Colonic mucosa (tissue), 4 donors: Measurements from ENCODE around the gene MIP. TPM values are rescaled to one million over a fixed set of nuclear protein-coding genes. Genes with fewer than 3 reads are reported as not detected.
"Not testable (repeated sequence)": the region's sequence is repeated elsewhere in the genome, so short reads cannot be mapped to it uniquely, and the experiment has no call there.

Experiments
- DNase-seq: peaks from one replicate; pipeline ENCODE4 v3.0.0-alpha.2; 2020
- H3K27ac ChIP-seq: fragments of 200-600 bp; one replicate; pipeline ENCODE4 v1.8.0; 2021
- H3K27me3 ChIP-seq: fragments of 200-600 bp; one replicate; pipeline ENCODE4 v1.8.0; 2021
- H3K36me3 ChIP-seq: fragments of 200-600 bp; one replicate; pipeline ENCODE4 v1.8.0; 2021
- H3K4me1 ChIP-seq: fragments of 200-600 bp; one replicate; pipeline ENCODE4 v1.8.0; 2021; ENCODE audit warnings: mild to moderate bottlenecking
- H3K4me3 ChIP-seq: fragments of 200-600 bp; one replicate; pipeline ENCODE4 v1.8.0; 2021
- H3K9ac ChIP-seq, 2 donors: one replicate each; pipeline ENCODE4 v1.7.0; 2013; ENCODE audit warnings: control low read depth in 2 of 2, low read depth in 2 of 2, low read length in 2 of 2
- H3K9me3 ChIP-seq: fragments of 200-600 bp; one replicate; pipeline ENCODE4 v1.8.0; 2021
- intact Hi-C: fragments of 100-400 bp; cut with DNase I; formaldehyde crosslinking; loops from one replicate; pipeline ENCODE4 v1.14.1; 2022
- total RNA-seq, 2 donors: library from RNA; stranded (reverse); fragmentation: NEBNext Ultra II Directional in 1 of 2; extraction: Animal tissue kit (Norgen Biotek cat#: 25700) in 1 of 2; gene quantifications; one replicate each; pipeline ENCODE4 v1.2.1, GENCODE V29; 2021
- TF ChIP-seq, protein P1 (sequence below): fragments of 200-600 bp; IDR thresholded peaks from one replicate; pipeline ENCODE4 v1.8.0; 2022; ENCODE audit warnings: antibody characterized with exemption, mild to moderate bottlenecking
- donor health status: healthy.
- donor health status: DM: no; HTN: no; CAD: no.
- donor health status: DM: no; HTN: no; CAD: no.

The MIP gene
- total RNA-seq, 2 donors from 2014 or later, result not detected

GRCh38 chr12:56411781-56412639 is 42.4 kb downstream of the MIP start:
- no peaks in the 10 kb centered on the region for H3K9me3 ChIP-seq
- no peak for DNase-seq
- TF ChIP-seq, protein P1, sequence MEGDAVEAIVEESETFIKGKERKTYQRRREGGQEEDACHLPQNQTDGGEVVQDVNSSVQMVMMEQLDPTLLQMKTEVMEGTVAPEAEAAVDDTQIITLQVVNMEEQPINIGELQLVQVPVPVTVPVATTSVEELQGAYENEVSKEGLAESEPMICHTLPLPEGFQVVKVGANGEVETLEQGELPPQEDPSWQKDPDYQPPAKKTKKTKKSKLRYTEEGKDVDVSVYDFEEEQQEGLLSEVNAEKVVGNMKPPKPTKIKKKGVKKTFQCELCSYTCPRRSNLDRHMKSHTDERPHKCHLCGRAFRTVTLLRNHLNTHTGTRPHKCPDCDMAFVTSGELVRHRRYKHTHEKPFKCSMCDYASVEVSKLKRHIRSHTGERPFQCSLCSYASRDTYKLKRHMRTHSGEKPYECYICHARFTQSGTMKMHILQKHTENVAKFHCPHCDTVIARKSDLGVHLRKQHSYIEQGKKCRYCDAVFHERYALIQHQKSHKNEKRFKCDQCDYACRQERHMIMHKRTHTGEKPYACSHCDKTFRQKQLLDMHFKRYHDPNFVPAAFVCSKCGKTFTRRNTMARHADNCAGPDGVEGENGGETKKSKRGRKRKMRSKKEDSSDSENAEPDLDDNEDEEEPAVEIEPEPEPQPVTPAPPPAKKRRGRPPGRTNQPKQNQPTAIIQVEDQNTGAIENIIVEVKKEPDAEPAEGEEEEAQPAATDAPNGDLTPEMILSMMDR, result no peak

GRCh38 chr12:56410768-56411167 is 43.7 kb downstream of the MIP start:
- Histone ChIP-seq H3K27ac (no peak overlapping the region), H3K9ac (no peak overlapping the region), H3K9me3 (no peaks in the 10 kb centered on the region), H3K4me3 (no peak overlapping the region), H3K27me3 (no peaks in the 10 kb centered on the region), H3K36me3 (no peaks in the 10 kb centered on the region), H3K4me1 (no peaks in the 10 kb centered on the region)
- intact Hi-C loops, result no loop called here
- TF ChIP-seq, protein P1, result no peak
- DNase-seq, result no peak

More at GRCh38 chr12:56411781-56412639, 42.4 kb downstream of the MIP start:
- H3K4me1 ChIP-seq, result no peaks in the 10 kb centered on the region
- no peaks in the 10 kb centered on the region for H3K36me3 ChIP-seq
- intact Hi-C loops, result no loop called here
- no peaks in the 10 kb centered on the region for H3K27me3 ChIP-seq
- H3K4me3 ChIP-seq, result no peak overlapping the region
- H3K9ac ChIP-seq, result no peak overlapping the region
- no peak overlapping the region for H3K27ac ChIP-seq

DNA sequence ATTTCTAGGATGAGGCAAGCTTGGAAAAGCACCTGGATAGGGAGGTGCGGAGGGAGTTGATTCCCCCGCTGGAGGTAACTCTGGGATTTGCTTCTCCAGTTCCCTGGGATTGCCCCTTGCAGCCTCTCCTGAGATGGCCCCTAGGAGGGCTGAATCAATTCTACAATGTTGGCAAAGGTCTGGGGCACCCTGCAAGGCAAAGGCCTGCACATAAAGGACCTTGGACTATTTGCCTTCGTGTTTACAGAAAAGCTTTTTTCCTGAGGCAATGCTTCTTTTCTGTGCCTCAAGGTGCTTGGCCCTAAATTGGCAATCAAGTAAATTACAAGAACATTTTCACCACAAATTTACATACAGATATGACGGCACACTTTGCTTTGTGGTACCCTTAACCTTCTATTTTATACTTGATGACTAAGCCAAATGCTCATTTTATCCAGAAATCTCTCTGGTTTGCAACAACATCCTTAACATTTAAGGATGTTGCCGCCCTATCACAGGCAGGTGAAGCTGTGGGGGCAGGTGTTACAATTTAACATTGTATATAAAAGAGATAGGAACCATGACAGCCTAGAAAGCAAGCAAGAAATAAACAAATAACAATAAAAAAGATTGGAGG is 45.5 kb downstream of the MIP start:
- TF ChIP-seq, protein P1, result no peak
- H3K4me1 ChIP-seq, result no peaks in the 10 kb centered on the region
- no peak overlapping the region for H3K9ac ChIP-seq
- no peak for DNase-seq
- no peaks in the 10 kb centered on the region for H3K9me3 ChIP-seq
- H3K4me3 ChIP-seq, result no peak overlapping the region
- intact Hi-C loops, result no loop called here
- H3K27ac ChIP-seq, result no peak overlapping the region
- no peaks in the 10 kb centered on the region for H3K36me3 ChIP-seq
- H3K27me3 ChIP-seq, result no peaks in the 10 kb centered on the region

DNA sequence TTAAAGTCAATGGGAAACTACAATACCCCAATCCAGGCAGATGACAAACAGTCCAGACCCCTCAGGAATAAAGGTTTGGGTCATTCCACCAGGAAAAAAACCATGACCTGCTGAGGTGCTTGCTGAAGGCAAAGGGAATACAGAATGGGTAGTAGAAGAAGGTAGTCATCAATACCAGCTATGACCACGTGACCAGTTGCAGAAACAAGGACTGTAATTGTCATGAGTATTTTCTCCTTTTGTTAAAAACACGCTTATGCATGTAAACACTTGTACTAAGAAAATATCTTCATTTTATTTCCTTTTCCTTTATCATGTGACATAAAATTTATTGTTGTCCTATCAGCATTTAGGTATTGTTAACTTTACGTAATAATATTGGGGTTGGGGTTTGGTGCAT is 50.2 kb downstream of the MIP start:
- H3K4me3 ChIP-seq, H3K27ac ChIP-seq, intact Hi-C loops, H3K27me3 ChIP-seq, H3K9me3 ChIP-seq, H3K9ac ChIP-seq, DNase-seq, H3K4me1 ChIP-seq, H3K36me3 ChIP-seq: not testable (repeated sequence)

- H3K4me3 ChIP-seq, H3K4me1 ChIP-seq, H3K9me3 ChIP-seq, H3K9ac ChIP-seq, H3K27me3 ChIP-seq, DNase-seq, H3K27ac ChIP-seq, H3K36me3 ChIP-seq, intact Hi-C loops: not testable (repeated sequence)
Observed at GRCh38 chr12:56401612-56402011, 52.8 kb downstream of the MIP start.

- H3K4me1 ChIP-seq, H3K27ac ChIP-seq, DNase-seq, H3K4me3 ChIP-seq, intact Hi-C loops, H3K36me3 ChIP-seq, H3K27me3 ChIP-seq, H3K9me3 ChIP-seq, H3K9ac ChIP-seq: not testable (repeated sequence)
Observed at GRCh38 chr12:56401125-56401524, 53.3 kb downstream of the MIP start.

Other genes starting within 250 kb of the MIP start
- 10 to 100 TPM; 29.0 to 36.0 TPM for gene RNF41, start 232.7 kb downstream of the MIP start, total RNA-seq
- 10 to 100 TPM; 30.3 to 68.4 TPM for gene NABP2, start 230.3 kb downstream of the MIP start, total RNA-seq
- 100 to 1,000 TPM; 158 to 163 TPM for gene SLC39A5, start 224.6 kb downstream of the MIP start, total RNA-seq
- gene ANKRD52, start 196.3 kb downstream of the MIP start, total RNA-seq, result 10 to 100 TPM; 39.3 to 57.7 TPM
- 1 to 10 TPM; 4.2 to 4.5 TPM for gene COQ10A, start 187.7 kb downstream of the MIP start, total RNA-seq
- 100 to 1,000 TPM; 367 to 437 TPM for gene CS, start 154.3 kb downstream of the MIP start, total RNA-seq
- gene CNPY2, start 138.7 kb downstream of the MIP start, total RNA-seq, result 100 to 1,000 TPM in 1 of 2 donors, 10 to 100 TPM in 1; 76.8 to 144 TPM
- 10 to 100 TPM; 48.1 to 68.0 TPM for gene PAN2, start 120.7 kb downstream of the MIP start, total RNA-seq
- gene IL23A, start 115.8 kb downstream of the MIP start, total RNA-seq, result under 1 TPM in 1 of 2 donors, not detected in 1; 0.27 TPM
- gene STAT2, start 94.5 kb downstream of the MIP start, total RNA-seq, result 10 to 100 TPM; 62.6 to 63.2 TPM
- under 1 TPM in 1 of 2 donors, not detected in 1; 0.15 TPM for gene APOF, start 91.8 kb downstream of the MIP start, total RNA-seq
- gene TIMELESS, start 5.2 kb downstream of the MIP start, total RNA-seq, result 10 to 100 TPM in 1 of 2 donors, 1 to 10 TPM in 1; 9.1 to 36.4 TPM
- 1 to 10 TPM; 4.0 to 4.2 TPM for gene SPRYD4, start 13.9 kb upstream of the MIP start, total RNA-seq
- 1 to 10 TPM; 1.7 to 3.0 TPM for gene GLS2, start 33.5 kb upstream of the MIP start, total RNA-seq
- gene RBMS2, start 67.2 kb upstream of the MIP start, total RNA-seq, result 10 to 100 TPM; 16.8 to 42.7 TPM
- gene BAZ2A, start 175.7 kb upstream of the MIP start, total RNA-seq, result 10 to 100 TPM; 85.8 to 99.2 TPM
- 1,000 to 10,000 TPM; 1,505 to 1,554 TPM for gene ATP5F1B, start 191.3 kb upstream of the MIP start, total RNA-seq
- 100 to 1,000 TPM; 242 to 303 TPM for gene PTGES3, start 233.6 kb upstream of the MIP start, total RNA-seq